Measurements from ENCODE around the gene DHRS7B. TPM values are rescaled to one million over a fixed set of nuclear protein-coding genes. Genes with fewer than 3 reads are reported as not detected.

DHRS7B gene
- total and polyA plus RNA-seq, 2 of the 13 experiments (the other 11 are each of a cell fraction or from before 2014, with no cell fraction given): 20.0 to 35.8 TPM

- BruUV-seq (replicated peaks): no TSS peak
- no peak overlapping the region for H3K4me3 ChIP-seq (replicated peaks in 1 of 3; ENCODE audit: insufficient read depth in 1 of 3, low read depth in 2 of 3, low read length in 3 of 3)
- ChIA-PET POLR2A (no interaction called here), CTCF (ENCODE audit: low intra/inter-chr PET ratio, low total read pairs) (no interaction called here)
- H4K20me1 ChIP-seq (ENCODE audit: insufficient read depth, low read length): no peaks in the 10 kb centered on the region; the same call in 1 of the 2 replicates
- H3K27ac ChIP-seq (ENCODE audit: extremely low read length, insufficient read depth, low read length): no peak overlapping the region
- no peak overlapping the region for H3K4me2 ChIP-seq (ENCODE audit: low read depth, low read length)
- intact Hi-C loops (cut with micrococcal nuclease; ENCODE audit: unreplicated experiment) (no loop called here), in situ Hi-C loops (cut with HindIII; ENCODE audit: extremely low pct_ligation_motif_present, low pct_unique_long_range_greater_than_20kb) (no loop called here)
- no peak overlapping the region for H2AFZ ChIP-seq (ENCODE audit: low read length)
- H3K9ac ChIP-seq (ENCODE audit: insufficient read depth, low read depth, low read length): no peak overlapping the region
- no peaks in the 10 kb centered on the region for H3K27me3 ChIP-seq (ENCODE audit: control insufficient read depth in 1 of 2, insufficient read depth in 2 of 2, low read length in 2 of 2)
- FAIRE-seq (no peak), ATAC-seq (no peak), DNase-seq (ENCODE audit: low spot score) (no peak)
- no peaks in the 10 kb centered on the region; a peak in 1 of 5 replicates for H3K36me3 ChIP-seq (replicated peaks in 1 of 2; ENCODE audit: control insufficient read depth in 1 of 2, insufficient read depth in 2 of 2, low read length in 2 of 2)
- H3K9me3 ChIP-seq (ENCODE audit: low read length): no peaks in the 10 kb centered on the region
- TF ChIP-seq, protein P1, sequence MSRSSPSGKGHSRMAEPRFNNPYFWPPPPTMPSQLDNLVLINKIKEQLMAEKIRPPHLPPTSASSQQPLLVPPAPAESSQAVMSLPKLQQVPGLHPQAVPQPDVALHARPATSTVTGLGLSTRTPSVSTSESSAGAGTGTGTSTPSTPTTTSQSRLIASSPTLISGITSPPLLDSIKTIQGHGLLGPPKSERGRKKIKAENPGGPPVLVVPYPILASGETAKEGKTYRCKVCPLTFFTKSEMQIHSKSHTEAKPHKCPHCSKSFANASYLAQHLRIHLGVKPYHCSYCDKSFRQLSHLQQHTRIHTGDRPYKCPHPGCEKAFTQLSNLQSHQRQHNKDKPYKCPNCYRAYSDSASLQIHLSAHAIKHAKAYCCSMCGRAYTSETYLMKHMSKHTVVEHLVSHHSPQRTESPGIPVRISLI (CRISPR knock-in tag; IDR thresholded peaks at IDR 0.05; ENCODE audit: borderline replicate concordance): no peak
- no peak for TF ChIP-seq ZNF567 (CRISPR knock-in tag; IDR thresholded peaks at IDR 0.05; ENCODE audit: borderline replicate concordance)
- TF ChIP-seq PRMT3 (CRISPR knock-in tag; IDR thresholded peaks at IDR 0.05; ENCODE audit: borderline replicate concordance, low read depth): no peak
- TF ChIP-seq ZNF331 (CRISPR knock-in tag; IDR thresholded peaks at IDR 0.05): no peak
- TF ChIP-seq POLR2A (IDR thresholded peaks at IDR 0.05; ENCODE audit: insufficient read depth in 1 of 2, low read depth in 2 of 2, low read length in 2 of 2): no peak
- H3K79me2 ChIP-seq (ENCODE audit: insufficient read depth, low read length): no peaks in the 10 kb centered on the region
- H3K4me1 ChIP-seq (ENCODE audit: insufficient read depth, low read length): peaks cover 18% of the 10 kb centered on the region
- 89% methylated on average over 2 of the region's 2 CpGs for WGBS (ENCODE audit: low lambda C conversion rate)
Measured at GRCh38 chr17:21162394-21162775, 35.6 kb downstream of the DHRS7B start.

GRCh38 chr17:21163101-21163500, 36.3 kb downstream of the DHRS7B start:
- H3K4me2 ChIP-seq (ENCODE audit: low read depth, low read length): no peak overlapping the region
- in situ Hi-C loops (cut with HindIII; ENCODE audit: extremely low pct_ligation_motif_present, low pct_unique_long_range_greater_than_20kb) (no loop called here), intact Hi-C loops (cut with micrococcal nuclease; ENCODE audit: unreplicated experiment) (no loop called here)
- H3K9me3 ChIP-seq (ENCODE audit: low read length): no peaks in the 10 kb centered on the region
- no TSS peak for BruUV-seq (replicated peaks)
- ATAC-seq: no peak
- H3K9ac ChIP-seq (ENCODE audit: insufficient read depth, low read depth, low read length): no peak overlapping the region
- peaks cover 22% of the 10 kb centered on the region for H3K4me1 ChIP-seq (ENCODE audit: insufficient read depth, low read length)
- 96% methylated on average over 6 of the region's 6 CpGs for WGBS (ENCODE audit: low lambda C conversion rate)
- ChIA-PET CTCF (ENCODE audit: low intra/inter-chr PET ratio, low total read pairs) (no interaction called here), POLR2A (no interaction called here)
- no peak overlapping the region for H3K27ac ChIP-seq (ENCODE audit: extremely low read length, insufficient read depth, low read length)
- no peak overlapping the region for H2AFZ ChIP-seq (ENCODE audit: low read length)
- no peaks in the 10 kb centered on the region for H3K27me3 ChIP-seq (ENCODE audit: control insufficient read depth in 1 of 2, insufficient read depth in 2 of 2, low read length in 2 of 2)
- no peaks in the 10 kb centered on the region; the same call in 1 of the 2 replicates for H4K20me1 ChIP-seq (ENCODE audit: insufficient read depth, low read length)
- FAIRE-seq: no peak
- H3K36me3 ChIP-seq (replicated peaks in 1 of 2; ENCODE audit: control insufficient read depth in 1 of 2, insufficient read depth in 2 of 2, low read length in 2 of 2): no peaks in the 10 kb centered on the region; a peak in 1 of 5 replicates
- H3K4me3 ChIP-seq (replicated peaks in 1 of 3; ENCODE audit: insufficient read depth in 1 of 3, low read depth in 2 of 3, low read length in 3 of 3): no peak overlapping the region
- H3K79me2 ChIP-seq (ENCODE audit: insufficient read depth, low read length): no peaks in the 10 kb centered on the region
- no peak for DNase-seq (ENCODE audit: low spot score)
- TF ChIP-seq SP140L (CRISPR knock-in tag; IDR thresholded peaks at IDR 0.05; ENCODE audit: borderline replicate concordance) (no peak), AKAP8 (CRISPR knock-in tag; IDR thresholded peaks at IDR 0.05) (no peak), HMGXB3 (CRISPR knock-in tag; IDR thresholded peaks at IDR 0.05; ENCODE audit: borderline replicate concordance) (no peak)
- TF ChIP-seq, protein P2, sequence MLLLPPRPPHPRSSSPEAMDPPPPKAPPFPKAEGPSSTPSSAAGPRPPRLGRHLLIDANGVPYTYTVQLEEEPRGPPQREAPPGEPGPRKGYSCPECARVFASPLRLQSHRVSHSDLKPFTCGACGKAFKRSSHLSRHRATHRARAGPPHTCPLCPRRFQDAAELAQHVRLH (CRISPR knock-in tag; IDR thresholded peaks at IDR 0.05; ENCODE audit: borderline replicate concordance, low read depth): no peak
